ENCODE data around the gene MCAT. TPM values are rescaled to one million over a fixed set of nuclear protein-coding genes. Genes with fewer than 3 reads are reported as not detected.

MCAT gene
- total RNA-seq, 1 donor from 2014 or later = 10.5 TPM

- TF ChIP-seq EZH2 (IDR thresholded peaks at IDR 0.05) (no peak), CTCF (IDR thresholded peaks at IDR 0.05) (no peak), EZH2phosphoT487 (IDR thresholded peaks at IDR 0.05) (no peak)
- H3K4me3 ChIP-seq = peak overlapping the region; percentile 75
Measured at GRCh38 chr22:43088627-43088983, 54.6 kb downstream of the MCAT start.

GRCh38 chr22:43085658-43086606, 57.3 kb downstream of the MCAT start:
- H3K27me3 ChIP-seq = no peaks in the 10 kb centered on the region
- peaks cover 5% of the 10 kb centered on the region for H3K27me3 Mint-ChIP-seq (ENCODE audit: insufficient read depth, low read depth)
- H3K79me2 ChIP-seq (ENCODE audit: low read depth) = no peaks in the 10 kb centered on the region
- H3K4me2 ChIP-seq = no peak overlapping the region
- no peaks in the 10 kb centered on the region for H3K9me3 Mint-ChIP-seq
- peaks cover 5% of the 10 kb centered on the region for H3F3A ChIP-seq (ENCODE audit: low read depth)
- H3K9me3 ChIP-seq (ENCODE audit: low read depth) = no peaks in the 10 kb centered on the region
- H3K36me3 ChIP-seq = no peaks in the 10 kb centered on the region
- no peak overlapping the region for H3K9ac ChIP-seq
- no peak for TF ChIP-seq EZH2 (IDR thresholded peaks at IDR 0.05)
- no peak for TF ChIP-seq CTCF (IDR thresholded peaks at IDR 0.05)
- no peak for TF ChIP-seq EZH2phosphoT487 (IDR thresholded peaks at IDR 0.05)
- no peak for DNase-seq (ENCODE audit: low spot score)
- H3K4me3 ChIP-seq = no peak overlapping the region
- H2AFZ ChIP-seq (replicated peaks) = no peak overlapping the region
- H3K4me1 ChIP-seq = no peaks in the 10 kb centered on the region
- H4K20me1 ChIP-seq (ENCODE audit: low read depth) = no peaks in the 10 kb centered on the region
- H3K36me3 Mint-ChIP-seq = peaks cover 4% of the 10 kb centered on the region
- H3K4me3 Mint-ChIP-seq = no peak overlapping the region
- peaks cover 7% of the 10 kb centered on the region for H3K4me1 Mint-ChIP-seq
- no peak overlapping the region for H3K27ac Mint-ChIP-seq
- no peak overlapping the region for H3K27ac ChIP-seq

More at GRCh38 chr22:43088627-43088983, 54.6 kb downstream of the MCAT start:
- H3K36me3 Mint-ChIP-seq = peaks cover 4% of the 10 kb centered on the region
- H3K36me3 ChIP-seq = no peaks in the 10 kb centered on the region
- no peak overlapping the region for H3K27ac ChIP-seq
- H2AFZ ChIP-seq (replicated peaks) = peak overlapping the region; percentile 97
- H3K4me2 ChIP-seq = peak overlapping the region; percentile 89
- no peak for DNase-seq (ENCODE audit: low spot score)
- no peaks in the 10 kb centered on the region for H3K9me3 Mint-ChIP-seq
- no peaks in the 10 kb centered on the region for H4K20me1 ChIP-seq (ENCODE audit: low read depth)
- H3F3A ChIP-seq (ENCODE audit: low read depth) = peaks cover 9% of the 10 kb centered on the region
- H3K4me1 Mint-ChIP-seq = peaks cover 7% of the 10 kb centered on the region
- no peaks in the 10 kb centered on the region for H3K9me3 ChIP-seq (ENCODE audit: low read depth)
- no peaks in the 10 kb centered on the region for H3K4me1 ChIP-seq
- H3K4me3 Mint-ChIP-seq = peak overlapping the region; percentile 93
- H3K79me2 ChIP-seq (ENCODE audit: low read depth) = no peaks in the 10 kb centered on the region
- H3K27me3 ChIP-seq = no peaks in the 10 kb centered on the region
- peak overlapping the region; percentile 46 for H3K27ac Mint-ChIP-seq
- H3K9ac ChIP-seq = no peak overlapping the region
- H3K27me3 Mint-ChIP-seq (ENCODE audit: insufficient read depth, low read depth) = peaks cover 3% of the 10 kb centered on the region

Other genes starting within 250 kb of the MCAT start
- gene PACSIN2, start 128.2 kb downstream of the MCAT start, total RNA-seq (ENCODE audit: low replicate concordance) = 38.1 and 48.7 TPM in 2 replicates
- 9.4 and 16.0 TPM in 2 replicates for gene TTLL1, start 54.0 kb downstream of the MCAT start, total RNA-seq (ENCODE audit: low replicate concordance)
- 1.6 and 2.2 TPM in 2 replicates for gene BIK, start 32.6 kb downstream of the MCAT start, total RNA-seq (ENCODE audit: low replicate concordance)
- 1.6 and 9.9 TPM in 2 replicates for gene TSPO, start 8.2 kb upstream of the MCAT start, total RNA-seq (ENCODE audit: low replicate concordance)
- 27.8 and 73.2 TPM in 2 replicates for gene TTLL12, start 43.7 kb upstream of the MCAT start, total RNA-seq (ENCODE audit: low replicate concordance)
- 25.9 and 35.3 TPM in 2 replicates for gene SCUBE1, start 200.0 kb upstream of the MCAT start, total RNA-seq (ENCODE audit: low replicate concordance)